H1 (cell line): ENCODE measurements around the gene GSTA2. TPM values are rescaled to one million over a fixed set of nuclear protein-coding genes. Genes with fewer than 3 reads are reported as not detected.

Experiments
- CTCF ChIA-PET: fragments of 300-600 bp; sonication (Branson Sonifier 250); formaldehyde crosslinking; loops from one replicate; lab custom pipeline; 2021; ENCODE audit not compliant: partially characterized antibody; lab: Charles Lee
- POLR2A ChIA-PET: fragments of 300-600 bp; sonication (Branson Sonifier 250); formaldehyde crosslinking; loops from one replicate; lab custom pipeline; 2021; ENCODE audit warnings: inconsistent platforms; ENCODE audit not compliant: partially characterized antibody; lab: Charles Lee
- DNase-seq, 2 experiments: peaks; one replicate each; pipeline versions ENCODE4 v3.0.0 to v3.0.0-alpha.2; 2010 to 2022; ENCODE audit warnings: low spot score in 2 of 2, low read depth in 1 of 2, mixed read lengths in 1 of 2
- FAIRE-seq: peaks from 2 replicates; lab custom pipeline; 2011; peaks lifted over from hg19 to GRCh38; lab: Jason Lieb, UNC
- H2AFZ ChIP-seq: 2 replicates; pipeline ENCODE4 v1.8.1; 2012; ENCODE audit warnings: low read length, inconsistent platforms
- H2AK5ac ChIP-seq: 2 replicates; pipeline ENCODE4 v1.6.1; 2013; ENCODE audit warnings: low read depth, low read length
- H2BK120ac ChIP-seq: replicated peaks from 2 replicates; pipeline ENCODE3; 2013; ENCODE audit warnings: low read depth, low read length, inconsistent platforms
- H2BK12ac ChIP-seq: 2 replicates; pipeline ENCODE4 v1.6.1; 2013; ENCODE audit warnings: low read depth, low read length
- H2BK15ac ChIP-seq: 2 replicates; pipeline ENCODE4 v1.6.1; 2013; ENCODE audit warnings: low read length
- H2BK20ac ChIP-seq: 2 replicates; pipeline ENCODE4 v1.6.1; 2013; ENCODE audit warnings: low read length
- H2BK5ac ChIP-seq: 2 replicates; pipeline ENCODE4 v1.6.1; 2013; ENCODE audit warnings: low read depth, low read length
- H3K14ac ChIP-seq: 2 replicates; pipeline ENCODE4 v1.6.1; 2013; ENCODE audit warnings: inconsistent platforms; ENCODE audit not compliant: insufficient read length
- H3K18ac ChIP-seq: 2 replicates; pipeline ENCODE4 v1.6.1; 2013; ENCODE audit warnings: low read length; ENCODE audit errors: extremely low read depth
- H3K23ac ChIP-seq: 2 replicates; pipeline ENCODE4 v1.6.1; 2013; ENCODE audit warnings: inconsistent platforms; ENCODE audit not compliant: insufficient read length
- H3K23me2 ChIP-seq: 2 replicates; pipeline ENCODE4 v1.6.1; 2013; ENCODE audit warnings: low read depth, low read length
- H3K27ac ChIP-seq: 2 replicates; pipeline ENCODE4 v1.6.1; 2011; ENCODE audit warnings: low read depth, low read length, inconsistent platforms
- H3K27me3 ChIP-seq, 4 experiments: replicated peaks in 1 of 4; 1 replicate in 1 of 4; 2 replicates in 3 of 4; pipeline versions ENCODE4 v1.6.1 to v1.8.1; 2011 to 2013; ENCODE audit warnings: low read length in 3 of 4, mild to moderate bottlenecking in 3 of 4, inconsistent platforms in 2 of 4, mixed read lengths in 2 of 4, moderate library complexity in 1 of 4; ENCODE audit not compliant: control insufficient read depth in 3 of 4, insufficient read depth in 3 of 4; ENCODE audit errors: extremely low read depth in 1 of 4
- H3K36me3 ChIP-seq, 4 experiments: 2 replicates each; pipeline versions ENCODE4 v1.6.1 to v1.8.1; 2011 to 2013; ENCODE audit warnings: mild to moderate bottlenecking in 4 of 4, low read length in 3 of 4, moderate library complexity in 2 of 4, control low read depth in 1 of 4, inconsistent platforms in 1 of 4; ENCODE audit not compliant: insufficient read depth in 4 of 4, control insufficient read depth in 2 of 4
- H3K4ac ChIP-seq: replicated peaks from 2 replicates; pipeline ENCODE3; 2013; ENCODE audit warnings: low read length, low read depth, mixed read lengths, inconsistent platforms; ENCODE audit not compliant: insufficient read length
- H3K4me1 ChIP-seq, 4 experiments: replicated peaks in 1 of 4; 1 replicate in 1 of 4; 2 replicates in 3 of 4; pipeline versions ENCODE4 v1.6.1 to v1.8.1; 2011 to 2013; ENCODE audit warnings: low read length in 3 of 4, inconsistent platforms in 2 of 4, mixed read lengths in 1 of 4; ENCODE audit not compliant: insufficient read depth in 4 of 4, control insufficient read depth in 3 of 4
- H3K4me2 ChIP-seq, 2 experiments: 2 replicates each; pipeline versions ENCODE4 v1.6.1 to v1.8.1; 2011 to 2013; ENCODE audit warnings: low read depth in 2 of 2, low read length in 2 of 2, control low read depth in 1 of 2, inconsistent platforms in 1 of 2, mild to moderate bottlenecking in 1 of 2; ENCODE audit not compliant: insufficient read depth in 1 of 2
- H3K4me3 ChIP-seq, 4 experiments: fragments of 200-600, 300-600 bp in 1 of 4; sonication (generic), shearing (Covaris generic), sonication (Bioruptor Twin) in 1 of 4; 2 replicates each; pipeline versions ENCODE4 v1.5.1 to v1.8.1; 2011 to 2016; ENCODE audit warnings: low read length in 4 of 4, low read depth in 3 of 4, control low read depth in 2 of 4, inconsistent platforms in 2 of 4, mild to moderate bottlenecking in 2 of 4, mixed read lengths in 1 of 4, moderate library complexity in 1 of 4; ENCODE audit not compliant: insufficient read depth in 2 of 4; ENCODE audit errors: extremely low read depth in 1 of 4
- H3K56ac ChIP-seq: replicated peaks from 2 replicates; pipeline ENCODE3; 2013; ENCODE audit warnings: low read depth, mild to moderate bottlenecking, mixed read lengths, low read length, inconsistent platforms; ENCODE audit not compliant: insufficient read length
- H3K79me1 ChIP-seq: 2 replicates; pipeline ENCODE4 v1.6.1; 2013; ENCODE audit warnings: low read depth, low read length, control low read depth
- H3K79me2 ChIP-seq, 2 experiments: 2 replicates each; pipeline versions ENCODE4 v1.6.1 to v1.8.1; 2012 to 2013; ENCODE audit warnings: low read length in 2 of 2, mild to moderate bottlenecking in 2 of 2, inconsistent platforms in 1 of 2; ENCODE audit not compliant: insufficient read depth in 2 of 2, control insufficient read depth in 1 of 2
- H3K9ac ChIP-seq, 4 experiments: replicated peaks in 1 of 4; 1 replicate in 1 of 4; 2 replicates in 3 of 4; pipeline versions ENCODE4 v1.6.1 to v1.8.1; 2011 to 2013; ENCODE audit warnings: low read depth in 3 of 4, low read length in 3 of 4, control low read depth in 2 of 4, mild to moderate bottlenecking in 2 of 4, moderate library complexity in 2 of 4, inconsistent platforms in 1 of 4; ENCODE audit errors: extremely low read depth in 1 of 4
- H3K9me3 ChIP-seq, 2 experiments: 2 replicates each; pipeline versions ENCODE4 v1.6.1 to v1.8.1; 2012 to 2013; ENCODE audit warnings: mild to moderate bottlenecking in 2 of 2, moderate library complexity in 2 of 2, control low read depth in 1 of 2, inconsistent platforms in 1 of 2, low read depth in 1 of 2, low read length in 1 of 2, mixed read lengths in 1 of 2; ENCODE audit not compliant: insufficient read depth in 2 of 2
- H4K20me1 ChIP-seq, 2 experiments: replicated peaks in 1 of 2; 2 replicates each; pipeline versions ENCODE3 to v1.8.1; 2011 to 2013; ENCODE audit warnings: inconsistent platforms in 2 of 2, low read length in 2 of 2, mild to moderate bottlenecking in 1 of 2; ENCODE audit not compliant: insufficient read depth in 2 of 2, control insufficient read depth in 1 of 2
- H4K5ac ChIP-seq: 2 replicates; pipeline ENCODE4 v1.6.1; 2013; ENCODE audit warnings: low read length, low read depth, mixed read lengths, inconsistent platforms; ENCODE audit not compliant: insufficient read length
- H4K8ac ChIP-seq: 2 replicates; pipeline ENCODE4 v1.8.0; 2013; ENCODE audit warnings: mild to moderate bottlenecking, moderate library complexity, low read length, inconsistent platforms; ENCODE audit not compliant: insufficient read depth; ENCODE audit errors: extremely low read depth
- H4K91ac ChIP-seq: replicated peaks from 2 replicates; pipeline ENCODE3; 2013; ENCODE audit warnings: low read length, mixed read lengths, inconsistent platforms; ENCODE audit not compliant: insufficient read length
- RNF2 ChIP-seq: fragments of 200-900, 300-1000 bp; sonication (generic); IDR thresholded peaks from 2 replicates; pipeline ENCODE4 v1.7.1; 2016; ENCODE audit warnings: borderline replicate concordance, low read depth, mild to moderate bottlenecking, antibody characterized with exemption, low read length; ENCODE audit not compliant: poor library complexity, severe bottlenecking; ENCODE audit errors: missing control alignments
- WGBS, 2 experiments: shearing (Covaris generic) in 1 of 2; methylation state at CpG; one replicate each; pipeline versions ENCODE4 v1.1.6 to v1.1.7; 2013 to 2015; ENCODE audit warnings: low lambda C conversion rate in 2 of 2, mixed read lengths in 2 of 2, inconsistent platforms in 1 of 2, low coverage in 1 of 2, missing lambda C conversion rate in 1 of 2; ENCODE audit not compliant: insufficient replicate concordance in 2 of 2, insufficient coverage in 1 of 2, insufficient read length in 1 of 2; ENCODE audit errors: extremely low coverage in 1 of 2, missing lambda C conversion rate in 1 of 2; 5-methylcytosine and 5-hydroxymethylcytosine counted together
- polyA plus RNA-seq, 7 experiments: library from polyadenylated mRNA; depleted of rRNA in 3 of 7; stranded (reverse) in 5 of 7; unstranded in 2 of 7; fragments of >200 nt in 5 of 7; fragments of 200-250 nt in 2 of 7; gene quantifications; 1 replicate in 5 of 7; 2 replicates in 1 of 7; 4 replicates in 1 of 7; pipeline versions ENCODE4 v1.2.1 to v1.2.3, GENCODE V29; 2011 to 2013; ENCODE audit warnings: missing spikeins in 2 of 7, mixed read lengths in 2 of 7
- total RNA-seq: library from RNA; stranded (reverse); fragmentation: NEBNext Ultra II Directional; extraction: Animal tissue kit (Norgen Biotek cat#: 25700); gene quantifications from 2 replicates; pipeline ENCODE4 v1.2.1, GENCODE V29; 2021

Gene GSTA2
- total and polyA plus RNA-seq, 2 of the 8 experiments (the other 6 are each of a cell fraction or from before 2014, with no cell fraction given): 0.05 TPM; not detected in 1

DNA sequence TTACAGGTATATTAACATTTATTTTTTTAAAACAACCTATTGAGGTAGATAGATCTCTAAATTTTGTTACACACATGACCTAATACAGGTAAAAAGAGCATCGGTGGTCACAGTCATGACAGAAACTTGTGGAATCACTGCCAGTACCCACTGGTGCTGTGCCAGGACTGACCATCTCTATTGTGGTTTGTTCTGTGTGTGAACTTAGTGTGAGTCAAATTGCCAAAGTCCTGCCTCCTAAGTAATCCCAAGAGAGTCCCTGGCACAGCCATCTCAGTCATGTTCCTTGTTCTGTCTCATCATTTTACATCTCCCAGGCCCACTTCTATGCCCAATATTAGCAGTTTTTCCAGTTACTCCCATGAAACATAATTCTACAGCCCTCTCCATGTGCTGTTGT lies 21.4 kb downstream of the GSTA2 start:
- Histone ChIP-seq H2BK20ac (no peak overlapping the region), H2AFZ (no peak overlapping the region), H3K56ac (no peak overlapping the region), H3K18ac (no peak overlapping the region), H3K79me2 (no peaks in the 10 kb centered on the region), H3K9ac (no peak overlapping the region), H3K4me1 (no peaks in the 10 kb centered on the region), H2BK15ac (no peak overlapping the region), H2BK5ac (no peak overlapping the region), H3K4me2 (no peak overlapping the region), H2BK12ac (no peak overlapping the region), H4K91ac (no peak overlapping the region), H2AK5ac (no peak overlapping the region), H3K4ac (no peak overlapping the region), H2BK120ac (no peak overlapping the region), H3K27ac (no peak overlapping the region), H3K9me3 (no peaks in the 10 kb centered on the region), H3K23me2 (no peaks in the 10 kb centered on the region), H3K23ac (no peak overlapping the region), H4K5ac (no peak overlapping the region), H4K20me1 (no peaks in the 10 kb centered on the region), H3K79me1 (no peaks in the 10 kb centered on the region), H3K4me3 (no peak overlapping the region), H3K36me3 (no peaks in the 10 kb centered on the region), H3K27me3 (no peaks in the 10 kb centered on the region), H4K8ac (no peak overlapping the region), H3K14ac (no peak overlapping the region)
- 88% methylated on average over 1 of the region's 1 CpG; no CpG with 5 or more reads in 1 of the 2 experiments for WGBS, 2 experiments
- POLR2A ChIA-PET: no interaction called here
- DNase-seq (no peak), FAIRE-seq (no peak)
- TF ChIP-seq RNF2: no peak
- CTCF ChIA-PET: no interaction called here
